BE2C (cell line): Measurements from ENCODE around the gene HOXC5.

Experiments used
- DNase-seq: peaks from one replicate; pipeline ENCODE4 v3.0.0-alpha.2; 2020
- H3K27me3 ChIP-seq: fragments of 250-450 bp; sonication (Bioruptor Pico); 2 replicates; pipeline ENCODE4 v1.5.1; 2020; ENCODE audit warnings: mild to moderate bottlenecking
- H3K36me3 ChIP-seq: fragments of 250-450 bp; sonication (Bioruptor Pico); 2 replicates; pipeline ENCODE4 v1.5.1; 2020; ENCODE audit warnings: mild to moderate bottlenecking
- H3K4me1 ChIP-seq: fragments of 250-450 bp; sonication (Bioruptor Pico); 2 replicates; pipeline ENCODE4 v1.5.1; 2020
- H3K4me3 ChIP-seq: 2 replicates; pipeline ENCODE4 v1.5.1; 2011; ENCODE audit warnings: low read depth, low read length
- H3K9me3 ChIP-seq: fragments of 250-450 bp; sonication (Bioruptor Pico); 2 replicates; pipeline ENCODE4 v1.5.1; 2020
- TF ChIP-seq, protein P1 (sequence below): IDR thresholded peaks from 2 replicates; pipeline ENCODE4 v1.5.1; 2012; ENCODE audit warnings: mild to moderate bottlenecking, low read depth, low read length

Gene HOXC5

DNA sequence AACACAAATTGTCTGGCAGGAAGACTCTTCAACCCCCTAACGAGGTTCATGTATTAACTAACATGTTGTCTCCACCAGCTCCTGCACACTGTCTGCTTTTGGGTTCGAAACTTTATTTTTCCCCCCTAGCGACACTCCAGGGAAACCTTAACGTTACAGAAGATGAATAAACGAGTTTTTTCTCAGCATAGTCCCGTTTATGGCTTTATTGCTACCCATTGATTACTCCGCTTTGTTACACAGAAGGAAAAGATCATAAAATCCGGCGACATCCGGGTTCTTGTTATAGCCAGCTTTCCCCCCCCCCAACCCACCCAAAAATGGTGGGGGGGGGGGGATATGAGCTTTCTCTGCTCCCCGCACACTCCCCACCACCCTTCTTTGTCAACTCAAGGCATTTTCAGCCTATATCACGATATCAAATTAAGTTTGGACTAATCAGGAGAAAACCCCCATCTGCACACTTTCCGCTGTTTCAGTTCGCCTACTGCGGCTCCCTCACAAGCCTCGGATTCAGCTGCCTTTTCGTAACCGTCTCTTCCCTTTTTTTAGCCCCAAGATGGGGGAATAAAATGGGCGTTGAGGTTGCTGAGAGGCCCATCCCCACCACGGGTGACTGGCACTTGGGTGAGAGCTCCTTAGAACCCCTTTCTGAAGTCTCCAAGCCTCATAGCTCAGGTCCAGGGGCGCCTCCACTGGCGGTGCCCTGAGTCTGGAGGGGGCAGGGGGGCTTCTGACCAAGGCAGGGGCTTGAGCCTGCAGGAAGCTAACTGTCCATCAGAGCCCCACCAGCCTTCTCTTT, 6.0 kb upstream of the HOXC5 start:
- H3K4me3 ChIP-seq = no peak overlapping the region
- DNase-seq = no peak
- TF ChIP-seq, protein P1, sequence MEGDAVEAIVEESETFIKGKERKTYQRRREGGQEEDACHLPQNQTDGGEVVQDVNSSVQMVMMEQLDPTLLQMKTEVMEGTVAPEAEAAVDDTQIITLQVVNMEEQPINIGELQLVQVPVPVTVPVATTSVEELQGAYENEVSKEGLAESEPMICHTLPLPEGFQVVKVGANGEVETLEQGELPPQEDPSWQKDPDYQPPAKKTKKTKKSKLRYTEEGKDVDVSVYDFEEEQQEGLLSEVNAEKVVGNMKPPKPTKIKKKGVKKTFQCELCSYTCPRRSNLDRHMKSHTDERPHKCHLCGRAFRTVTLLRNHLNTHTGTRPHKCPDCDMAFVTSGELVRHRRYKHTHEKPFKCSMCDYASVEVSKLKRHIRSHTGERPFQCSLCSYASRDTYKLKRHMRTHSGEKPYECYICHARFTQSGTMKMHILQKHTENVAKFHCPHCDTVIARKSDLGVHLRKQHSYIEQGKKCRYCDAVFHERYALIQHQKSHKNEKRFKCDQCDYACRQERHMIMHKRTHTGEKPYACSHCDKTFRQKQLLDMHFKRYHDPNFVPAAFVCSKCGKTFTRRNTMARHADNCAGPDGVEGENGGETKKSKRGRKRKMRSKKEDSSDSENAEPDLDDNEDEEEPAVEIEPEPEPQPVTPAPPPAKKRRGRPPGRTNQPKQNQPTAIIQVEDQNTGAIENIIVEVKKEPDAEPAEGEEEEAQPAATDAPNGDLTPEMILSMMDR = no peak
- H3K9me3 ChIP-seq = no peaks in the 10 kb centered on the region
- H3K27me3 ChIP-seq = no peaks in the 10 kb centered on the region
- peaks cover 23% of the 10 kb centered on the region for H3K4me1 ChIP-seq
- H3K36me3 ChIP-seq = no peaks in the 10 kb centered on the region

DNA sequence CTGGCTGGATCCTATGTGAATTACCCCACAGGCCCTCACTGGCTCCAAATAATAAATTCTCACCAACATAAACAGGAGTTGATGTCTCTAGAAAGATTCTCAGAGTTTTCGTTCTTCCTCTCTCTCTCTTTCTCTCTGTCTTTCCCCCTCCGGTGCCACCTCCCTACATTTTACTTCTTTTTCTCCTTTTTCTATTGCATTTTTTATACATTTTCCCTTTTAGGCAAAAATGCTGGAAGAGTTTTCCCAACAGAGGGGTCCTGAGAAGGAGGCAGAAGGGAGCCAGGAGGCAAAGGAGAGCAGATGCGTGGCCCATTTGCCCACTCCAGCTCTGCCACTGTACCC, 5.4 kb upstream of the HOXC5 start:
- Histone ChIP-seq H3K4me3 (no peak overlapping the region), H3K4me1 (peaks cover 19% of the 10 kb centered on the region), H3K27me3 (no peaks in the 10 kb centered on the region), H3K36me3 (no peaks in the 10 kb centered on the region), H3K9me3 (no peaks in the 10 kb centered on the region)
- DNase-seq = no peak
- TF ChIP-seq, protein P1 = no peak

DNA sequence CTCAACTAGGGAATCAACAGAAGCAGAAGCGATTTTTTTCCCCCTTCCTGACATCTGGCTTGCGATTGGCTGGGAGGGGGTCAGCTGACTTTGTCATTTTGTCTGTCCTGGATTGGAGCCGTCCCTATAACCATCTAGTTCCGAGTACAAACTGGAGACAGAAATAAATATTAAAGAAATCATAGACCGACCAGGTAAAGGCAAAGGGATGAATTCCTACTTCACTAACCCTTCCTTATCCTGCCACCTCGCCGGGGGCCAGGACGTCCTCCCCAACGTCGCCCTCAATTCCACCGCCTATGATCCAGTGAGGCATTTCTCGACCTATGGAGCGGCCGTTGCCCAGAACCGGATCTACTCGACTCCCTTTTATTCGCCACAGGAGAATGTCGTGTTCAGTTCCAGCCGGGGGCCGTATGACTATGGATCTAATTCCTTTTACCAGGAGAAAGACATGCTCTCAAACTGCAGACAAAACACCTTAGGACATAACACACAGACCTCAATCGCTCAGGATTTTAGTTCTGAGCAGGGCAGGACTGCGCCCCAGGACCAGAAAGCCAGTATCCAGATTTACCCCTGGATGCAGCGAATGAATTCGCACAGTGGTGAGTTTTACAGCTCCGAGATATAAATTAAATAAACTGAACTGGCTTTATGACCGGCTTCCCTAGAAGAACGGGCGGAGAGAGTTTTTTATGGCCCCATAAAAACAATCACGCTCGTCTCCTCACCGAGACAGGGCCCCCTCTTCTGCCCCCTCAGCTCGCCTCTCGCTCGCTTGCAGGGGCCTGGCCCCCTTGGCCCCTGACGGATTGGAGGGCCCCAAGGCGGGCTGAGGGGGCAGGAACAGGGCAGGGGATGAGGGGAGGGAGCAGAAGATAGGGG, 4.3 kb upstream of the HOXC5 start, which contains the start of gene HOXC6:
TSS of gene HOXC6 (plus strand) at position 127 of the 888 bp plus-strand sequence. CDS start at position 209, 82 bp downstream.
- H3K27me3 ChIP-seq = no peaks in the 10 kb centered on the region
- peaks cover 16% of the 10 kb centered on the region for H3K4me1 ChIP-seq
- peak; percentile 72 for DNase-seq
- H3K4me3 ChIP-seq = peak within 1 kb of the TSS; percentile 83
- H3K9me3 ChIP-seq = no peaks in the 10 kb centered on the region
- TF ChIP-seq, protein P1 = no peak
- no peaks in the 10 kb centered on the region for H3K36me3 ChIP-seq

DNA sequence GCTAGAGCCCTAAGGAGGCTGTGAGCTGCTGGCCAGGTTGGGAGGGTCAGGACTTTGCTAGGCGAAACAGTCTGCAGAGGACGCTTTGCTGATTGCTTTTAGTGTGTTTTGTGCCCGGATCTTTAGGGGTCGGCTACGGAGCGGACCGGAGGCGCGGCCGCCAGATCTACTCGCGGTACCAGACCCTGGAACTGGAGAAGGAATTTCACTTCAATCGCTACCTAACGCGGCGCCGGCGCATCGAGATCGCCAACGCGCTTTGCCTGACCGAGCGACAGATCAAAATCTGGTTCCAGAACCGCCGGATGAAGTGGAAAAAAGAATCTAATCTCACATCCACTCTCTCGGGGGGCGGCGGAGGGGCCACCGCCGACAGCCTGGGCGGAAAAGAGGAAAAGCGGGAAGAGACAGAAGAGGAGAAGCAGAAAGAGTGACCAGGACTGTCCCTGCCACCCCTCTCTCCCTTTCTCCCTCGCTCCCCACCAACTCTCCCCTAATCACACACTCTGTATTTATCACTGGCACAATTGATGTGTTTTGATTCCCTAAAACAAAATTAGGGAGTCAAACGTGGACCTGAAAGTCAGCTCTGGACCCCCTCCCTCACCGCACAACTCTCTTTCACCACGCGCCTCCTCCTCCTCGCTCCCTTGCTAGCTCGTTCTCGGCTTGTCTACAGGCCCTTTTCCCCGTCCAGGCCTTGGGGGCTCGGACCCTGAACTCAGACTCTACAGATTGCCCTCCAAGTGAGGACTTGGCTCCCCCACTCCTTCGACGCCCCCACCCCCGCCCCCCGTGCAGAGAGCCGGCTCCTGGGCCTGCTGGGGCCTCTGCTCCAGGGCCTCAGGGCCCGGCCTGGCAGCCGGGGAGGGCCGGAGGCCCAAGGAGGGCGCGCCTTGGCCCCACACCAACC, 3.1 kb upstream of the HOXC5 start:
- Histone ChIP-seq H3K9me3 (no peaks in the 10 kb centered on the region), H3K4me3 (peak overlapping the region; percentile 83), H3K36me3 (no peaks in the 10 kb centered on the region), H3K4me1 (peaks cover 9% of the 10 kb centered on the region), H3K27me3 (no peaks in the 10 kb centered on the region)
- TF ChIP-seq, protein P1 = no peak
- DNase-seq = no peak

DNA sequence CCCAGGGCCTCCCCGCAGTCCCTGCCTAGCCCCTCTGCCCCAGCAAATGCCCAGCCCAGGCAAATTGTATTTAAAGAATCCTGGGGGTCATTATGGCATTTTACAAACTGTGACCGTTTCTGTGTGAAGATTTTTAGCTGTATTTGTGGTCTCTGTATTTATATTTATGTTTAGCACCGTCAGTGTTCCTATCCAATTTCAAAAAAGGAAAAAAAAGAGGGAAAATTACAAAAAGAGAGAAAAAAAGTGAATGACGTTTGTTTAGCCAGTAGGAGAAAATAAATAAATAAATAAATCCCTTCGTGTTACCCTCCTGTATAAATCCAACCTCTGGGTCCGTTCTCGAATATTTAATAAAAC, 2.4 kb upstream of the HOXC5 start:
- no peaks in the 10 kb centered on the region for H3K36me3 ChIP-seq
- H3K4me3 ChIP-seq = no peak overlapping the region
- TF ChIP-seq, protein P1 = no peak
- no peaks in the 10 kb centered on the region for H3K9me3 ChIP-seq
- H3K4me1 ChIP-seq = peaks cover 13% of the 10 kb centered on the region
- no peak for DNase-seq
- H3K27me3 ChIP-seq = no peaks in the 10 kb centered on the region
